Thymus (tissue), 11 donors: Measurements from ENCODE around the gene CST9. TPM values are rescaled to one million over a fixed set of nuclear protein-coding genes. Genes with fewer than 3 reads are reported as not detected.

Experiments
- DNase-seq, 9 donors: peaks; one replicate each; pipeline ENCODE4 v3.0.0-alpha.2; 2013; ENCODE audit warnings: low spot score in 9 of 9, low read depth in 6 of 9, missing footprints in 1 of 9
- H3K27ac ChIP-seq, 2 donors: one replicate each; pipeline ENCODE4 v1.5.1; 2013; ENCODE audit warnings: control low read depth in 1 of 2, low read depth in 1 of 2, low read length in 1 of 2, mild to moderate bottlenecking in 1 of 2, moderate library complexity in 1 of 2
- H3K27me3 ChIP-seq, 2 donors: one replicate each; pipeline ENCODE4 v1.5.1; 2013; ENCODE audit warnings: low read length in 1 of 2; ENCODE audit not compliant: control insufficient read depth in 2 of 2, insufficient read depth in 1 of 2
- H3K36me3 ChIP-seq, 2 donors: one replicate each; pipeline ENCODE4 v1.5.1; 2013; ENCODE audit warnings: low read length in 1 of 2, mild to moderate bottlenecking in 1 of 2, moderate library complexity in 1 of 2; ENCODE audit not compliant: control insufficient read depth in 2 of 2, insufficient read depth in 2 of 2
- H3K4me1 ChIP-seq, 2 donors: one replicate each; pipeline ENCODE4 v1.5.1; 2013; ENCODE audit warnings: low read length in 2 of 2; ENCODE audit not compliant: control insufficient read depth in 2 of 2, insufficient read depth in 2 of 2
- H3K4me3 ChIP-seq, 2 donors: one replicate each; pipeline ENCODE4 v1.5.1; 2013; ENCODE audit warnings: low read length in 2 of 2, control low read depth in 1 of 2, mild to moderate bottlenecking in 1 of 2
- H3K9me3 ChIP-seq, 2 donors: one replicate each; pipeline ENCODE4 v1.5.1; 2013; ENCODE audit warnings: low read length in 1 of 2, mild to moderate bottlenecking in 1 of 2; ENCODE audit not compliant: control insufficient read depth in 2 of 2, insufficient read depth in 1 of 2
- WGBS: extraction: QIAGEN DNeasy Blood & Tissue Kit; methylation state at CpG from one replicate; pipeline ENCODE4 v1.1.7; 2013; 5-methylcytosine and 5-hydroxymethylcytosine counted together
- polyA plus RNA-seq: library from polyadenylated mRNA; stranded (reverse); fragments of 200-250 nt; gene quantifications from one replicate; pipeline ENCODE4 v1.2.3, GENCODE V29; 2013
- total RNA-seq: library from RNA; stranded (reverse); fragments of 120-200 nt; gene quantifications from one replicate; pipeline ENCODE4 v1.2.4, GENCODE V29; 2013
- donor health status: healthy.

Gene CST9
- total and polyA plus RNA-seq, 2 donors, result 0.02 to 0.05 TPM

DNA sequence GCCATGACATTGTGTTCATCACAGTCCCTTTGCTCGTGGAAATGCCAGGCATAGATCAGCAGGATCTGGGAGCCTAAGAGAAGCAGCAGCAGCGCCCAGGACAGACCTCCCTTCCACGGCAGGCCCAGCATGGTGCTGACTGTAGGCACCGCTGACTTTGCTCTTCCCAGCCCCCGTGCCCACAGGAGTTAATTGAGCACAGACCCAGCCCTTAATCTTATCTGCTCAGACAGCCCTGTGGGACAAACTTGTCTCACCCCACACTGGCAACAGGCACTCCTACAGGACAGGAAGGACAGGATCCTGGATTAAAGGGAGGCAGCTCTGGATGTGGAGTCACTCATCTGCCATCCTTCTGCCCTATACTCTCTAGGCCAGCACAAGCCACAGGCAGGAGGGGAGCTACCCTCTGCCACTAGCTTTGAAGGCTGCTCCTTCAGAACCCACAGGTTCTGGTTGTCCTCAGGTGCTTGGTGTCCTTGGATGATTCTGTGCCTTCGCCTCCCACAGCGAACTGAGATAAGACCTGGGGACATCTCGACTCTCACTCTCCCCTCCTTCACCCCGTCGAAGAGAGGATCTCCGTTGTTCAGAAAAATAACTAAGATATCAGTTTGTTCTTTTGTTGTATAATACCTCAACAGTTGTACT lies 37.3 kb downstream of the CST9 start, which contains the start of gene CST9L:
Gene CST9L, minus strand, starts transcription at position 165 of the 651 bp plus-strand sequence. Its CDS starts 34 bp downstream, at position 131.
- Histone ChIP-seq H3K27ac (no peak within 1 kb of the TSS), H3K4me3 (no peak within 1 kb of the TSS), H3K27me3 (peaks cover 0 to 7% of the 10 kb centered on the region in 2 donors), H3K36me3 (no peaks in the 10 kb centered on the region), H3K4me1 (no peaks in the 10 kb centered on the region), H3K9me3 (no peaks in the 10 kb centered on the region)
- WGBS, result 85% methylated on average over 11 of the region's 11 CpGs
- DNase-seq, result no peak

- WGBS, result 95% methylated on average over 7 of the region's 7 CpGs
- DNase-seq, result no peak
These were observed 39.4 kb downstream of the CST9 start for GRCh38 chr20:23566199-23566932.

GRCh38 chr20:23565503-23566045 lies 40.1 kb downstream of the CST9 start:
- peaks cover 0 to 7% of the 10 kb centered on the region in 2 donors for H3K27me3 ChIP-seq
- 92% methylated on average over 2 of the region's 2 CpGs for WGBS
- peaks cover 0 to 8% of the 10 kb centered on the region in 2 donors for H3K9me3 ChIP-seq
- H3K27ac ChIP-seq, result no peak overlapping the region
- no peaks in the 10 kb centered on the region for H3K36me3 ChIP-seq
- H3K4me3 ChIP-seq, result no peak overlapping the region
- DNase-seq, result no peak
- no peaks in the 10 kb centered on the region for H3K4me1 ChIP-seq

More at GRCh38 chr20:23566199-23566932, 39.4 kb downstream of the CST9 start:
- peaks cover 0 to 7% of the 10 kb centered on the region in 2 donors for H3K27me3 ChIP-seq
- no peaks in the 10 kb centered on the region for H3K36me3 ChIP-seq
- no peaks in the 10 kb centered on the region for H3K4me1 ChIP-seq
- peaks cover 0 to 5% of the 10 kb centered on the region in 2 donors for H3K9me3 ChIP-seq
- no peak overlapping the region for H3K27ac ChIP-seq
- H3K4me3 ChIP-seq, result no peak overlapping the region

DNA sequence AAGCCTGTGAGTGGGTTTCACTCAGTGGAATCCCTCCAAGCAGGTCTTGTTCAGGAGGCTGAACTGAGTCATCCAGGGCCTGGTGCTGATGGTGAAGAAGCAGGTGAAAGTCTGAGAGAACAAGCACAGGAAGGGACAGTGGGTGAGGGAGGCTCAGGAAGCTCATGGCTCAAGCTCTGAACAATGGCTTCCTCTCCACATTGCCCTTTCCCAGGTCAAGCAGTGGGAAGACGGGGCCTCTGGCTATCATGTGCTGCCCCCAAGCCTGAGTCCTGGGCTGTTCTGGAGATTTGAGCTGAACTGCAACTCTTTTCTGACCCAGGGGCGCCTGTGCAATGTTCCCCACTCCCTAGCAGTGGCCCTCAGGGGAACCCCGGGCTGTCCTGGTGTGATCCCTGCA lies 40.8 kb downstream of the CST9 start:
- no peaks in the 10 kb centered on the region for H3K36me3 ChIP-seq
- no peak for DNase-seq
- 89% methylated on average over 3 of the region's 3 CpGs for WGBS
- H3K4me3 ChIP-seq, result no peak overlapping the region
- peaks cover 0 to 7% of the 10 kb centered on the region in 2 donors for H3K27me3 ChIP-seq
- peaks cover 0 to 8% of the 10 kb centered on the region in 2 donors for H3K9me3 ChIP-seq
- H3K4me1 ChIP-seq, result no peaks in the 10 kb centered on the region
- H3K27ac ChIP-seq, result no peak overlapping the region

DNA sequence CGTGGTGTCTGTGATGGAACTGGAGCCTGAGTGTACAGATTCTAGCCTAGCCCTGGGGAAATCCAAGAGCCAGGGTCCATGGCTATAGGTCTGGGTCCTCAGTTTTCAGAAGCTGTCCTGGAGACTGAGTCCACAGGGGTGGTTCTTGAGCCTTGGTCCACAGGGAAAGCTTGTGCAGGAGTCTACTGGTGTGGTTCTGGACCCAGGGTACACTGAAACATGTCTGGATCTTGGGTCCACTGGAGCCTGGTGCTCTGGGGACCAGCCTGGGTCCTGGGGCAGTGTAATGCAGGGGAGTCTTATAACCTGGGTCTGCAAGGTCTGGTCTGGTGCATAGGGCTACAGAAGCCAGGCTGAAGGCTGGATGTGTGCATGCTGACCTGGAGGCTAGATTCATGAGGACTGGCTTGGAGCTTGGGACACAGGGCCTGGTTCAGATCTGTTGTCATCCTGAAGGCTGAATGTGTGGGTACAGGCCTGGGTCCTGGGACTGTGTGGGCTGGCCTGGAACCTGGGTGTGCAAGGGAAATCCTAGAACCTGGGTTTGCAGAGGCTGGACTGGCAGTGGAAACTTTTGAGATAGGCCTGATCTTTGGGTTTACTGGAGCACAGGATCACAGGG lies 42.9 kb downstream of the CST9 start:
- 94% methylated on average over 1 of the region's 1 CpG for WGBS
- Histone ChIP-seq H3K9me3 (peaks cover 0 to 8% of the 10 kb centered on the region in 2 donors), H3K27me3 (peaks cover 0 to 2% of the 10 kb centered on the region in 2 donors), H3K36me3 (no peaks in the 10 kb centered on the region), H3K4me1 (no peaks in the 10 kb centered on the region), H3K27ac (no peak overlapping the region), H3K4me3 (no peak overlapping the region)
- DNase-seq, result no peak

DNA sequence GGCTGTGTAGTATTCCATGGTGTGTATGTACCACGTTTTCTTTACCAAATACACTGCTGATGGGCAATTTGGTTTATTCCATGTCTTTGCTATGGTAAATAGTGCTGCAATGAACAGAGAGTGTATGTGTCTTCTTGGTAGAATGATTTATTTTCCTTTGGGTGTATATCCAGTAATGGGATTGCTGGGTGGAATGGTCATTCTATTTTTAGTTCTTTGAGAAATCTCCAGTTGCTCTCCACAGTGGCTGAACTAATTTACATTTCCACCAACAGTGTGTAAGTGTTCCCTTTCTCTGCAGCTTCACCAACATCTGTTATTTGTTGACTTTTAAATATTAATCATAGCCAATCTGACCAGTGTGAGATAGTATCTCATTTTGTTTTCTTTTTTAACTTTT lies 51.3 kb downstream of the CST9 start:
- no peak overlapping the region for H3K4me3 ChIP-seq
- H3K27ac ChIP-seq, result no peak overlapping the region
- no peaks in the 10 kb centered on the region for H3K36me3 ChIP-seq
- peaks cover 0 to 6% of the 10 kb centered on the region in 2 donors for H3K9me3 ChIP-seq
- 79% methylated on average over 1 of the region's 1 CpG for WGBS
- peaks cover 0 to 2% of the 10 kb centered on the region in 2 donors for H3K27me3 ChIP-seq
- H3K4me1 ChIP-seq, result peaks cover 0 to 10% of the 10 kb centered on the region in 2 donors
- no peak for DNase-seq

Other genes with a start within 250 kb of the CST9 start
- 10.6 TPM for gene GZF1, start 243.7 kb downstream of the CST9 start, total RNA-seq
- 8.5 TPM for gene GZF1, start 243.7 kb downstream of the CST9 start, polyA plus RNA-seq
- gene NAPB, start 184.4 kb downstream of the CST9 start, total RNA-seq, result 7.6 TPM
- gene NAPB, start 184.4 kb downstream of the CST9 start, polyA plus RNA-seq, result 8.8 TPM
- not detected for gene CSTL1, start 166.2 kb downstream of the CST9 start, total RNA-seq
- gene CSTL1, start 166.2 kb downstream of the CST9 start, polyA plus RNA-seq, result 0.11 TPM
- gene CST11, start 153.0 kb downstream of the CST9 start, total RNA-seq, result 0.33 TPM
- gene CST11, start 153.0 kb downstream of the CST9 start, polyA plus RNA-seq, result 0.32 TPM
- gene CST8, start 114.8 kb downstream of the CST9 start, total RNA-seq, result not detected
- not detected for gene CST8, start 114.8 kb downstream of the CST9 start, polyA plus RNA-seq
- gene CST9L, start 37.4 kb downstream of the CST9 start, total RNA-seq, result not detected
- gene CST9L, start 37.4 kb downstream of the CST9 start, polyA plus RNA-seq, result 0.09 TPM
- 231 TPM for gene CST3, start 32.0 kb upstream of the CST9 start, total RNA-seq
- gene CST3, start 32.0 kb upstream of the CST9 start, polyA plus RNA-seq, result 465 TPM
- gene CST4, start 83.1 kb upstream of the CST9 start, total RNA-seq, result 0.80 TPM
- 9.9 TPM for gene CST4, start 83.1 kb upstream of the CST9 start, polyA plus RNA-seq
- gene CST1, start 145.0 kb upstream of the CST9 start, total RNA-seq, result 2.5 TPM
- gene CST1, start 145.0 kb upstream of the CST9 start, polyA plus RNA-seq, result 25.9 TPM
- gene CST2, start 220.8 kb upstream of the CST9 start, total RNA-seq, result 0.94 TPM
- 12.7 TPM for gene CST2, start 220.8 kb upstream of the CST9 start, polyA plus RNA-seq